ACHN (cell line): ENCODE data around the gene MRPL36.

Source experiments
- DNase-seq: peaks from one replicate; pipeline ENCODE4 v3.0.0-alpha.2; 2015
- in situ Hi-C: cut with HindIII; loops from 2 replicates; pipeline ENCODE4 v1.10.0; 2017; ENCODE audit warnings: low sequenced_read_pairs, low pct_ligation_motif_present, low pct_unique_long_range_greater_than_20kb

Gene MRPL36

DNA sequence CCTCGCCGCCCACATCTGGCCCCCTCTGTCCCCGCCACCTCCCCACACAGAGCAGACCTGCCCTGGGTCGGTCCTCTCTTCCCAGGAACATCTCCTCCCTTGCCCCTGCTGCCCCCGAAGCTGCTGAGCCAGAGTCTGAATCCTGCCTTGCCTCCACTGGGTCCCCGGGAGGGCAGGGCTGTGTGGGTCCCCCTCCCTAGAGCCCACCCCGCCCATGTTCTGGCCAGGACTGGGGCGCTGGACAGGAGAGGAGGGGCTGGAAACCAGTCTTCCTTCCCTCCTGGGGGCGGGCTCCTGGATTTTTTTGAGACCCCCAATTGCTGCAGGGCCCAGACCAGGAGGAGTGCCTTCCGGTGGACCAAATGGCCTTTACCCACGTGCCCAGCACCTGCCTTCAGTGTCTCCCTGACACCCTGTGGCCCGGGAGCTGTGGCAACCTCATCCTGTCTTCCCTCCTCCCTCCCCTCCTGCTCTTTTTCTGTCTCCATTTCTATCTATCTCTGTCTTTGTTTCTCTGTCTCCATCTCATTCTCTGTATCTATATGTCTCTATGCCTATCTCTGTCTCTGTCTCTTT, 12.1 kb downstream of the MRPL36 start:
- in situ Hi-C loops = no loop called here
- no peak for DNase-seq

DNA sequence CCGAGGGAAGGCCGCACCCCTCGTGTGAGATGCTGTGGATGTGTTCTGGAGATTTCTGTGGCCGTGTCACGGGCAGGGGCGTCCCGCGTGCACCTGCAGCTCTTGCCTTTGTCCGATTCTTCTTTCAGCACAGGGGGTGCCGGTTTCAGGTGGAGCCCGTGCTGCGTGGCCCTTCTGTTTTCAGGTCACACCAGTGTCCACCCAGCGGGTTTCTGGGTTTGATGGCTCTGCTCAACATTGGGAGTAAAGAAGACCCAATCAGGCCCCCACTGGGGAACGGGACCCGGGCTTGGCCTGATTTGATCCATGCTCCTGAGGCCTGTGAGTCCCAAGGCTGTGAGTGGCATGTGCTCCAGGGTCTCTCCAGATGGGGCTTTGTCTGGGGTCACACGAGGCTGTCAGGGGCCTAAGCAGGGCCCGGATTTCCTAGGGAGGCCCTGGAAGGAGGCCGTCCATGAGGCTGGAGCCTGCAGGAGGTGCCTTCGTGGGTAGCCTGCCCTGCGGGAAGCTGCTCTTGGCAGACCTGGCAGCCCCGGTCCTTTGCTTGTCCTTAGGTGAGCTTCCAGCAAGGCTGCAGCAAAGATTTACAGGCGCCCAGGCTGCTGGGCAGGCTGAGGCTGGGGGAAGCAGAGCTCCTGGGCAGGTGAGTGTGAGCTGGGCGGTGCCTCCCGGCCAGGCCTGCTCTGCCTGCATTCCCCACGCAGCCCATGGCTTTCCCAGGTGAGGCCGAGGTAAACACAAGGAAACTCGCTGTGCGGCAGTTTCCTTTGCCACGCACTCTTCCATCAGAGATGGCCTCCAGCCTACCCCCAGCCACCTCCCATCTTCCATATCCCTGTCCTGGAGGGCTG, 12.8 kb downstream of the MRPL36 start:
- no peak for DNase-seq
- in situ Hi-C loops = no loop called here

DNA sequence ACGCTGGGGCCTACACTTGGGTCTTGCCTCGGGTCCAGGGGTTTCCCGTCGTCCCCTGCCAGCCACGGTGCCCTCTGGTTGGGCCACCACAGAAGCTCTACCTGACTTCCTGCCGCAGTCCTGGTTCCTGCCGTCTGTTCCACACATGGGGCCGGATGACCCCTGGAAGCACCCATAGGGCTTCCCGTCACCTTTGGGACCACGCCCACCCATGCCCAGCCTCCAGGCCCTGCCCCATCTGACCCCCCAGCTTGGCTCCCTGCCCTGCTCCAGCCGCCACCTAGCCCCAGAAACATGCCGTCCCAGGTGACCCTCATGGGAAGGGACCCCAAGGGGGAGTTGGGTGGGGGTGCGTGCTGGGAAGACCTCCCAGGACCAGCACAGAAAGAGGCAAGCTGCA, 13.7 kb downstream of the MRPL36 start:
- no peak for DNase-seq
- in situ Hi-C loops = no loop called here

DNA sequence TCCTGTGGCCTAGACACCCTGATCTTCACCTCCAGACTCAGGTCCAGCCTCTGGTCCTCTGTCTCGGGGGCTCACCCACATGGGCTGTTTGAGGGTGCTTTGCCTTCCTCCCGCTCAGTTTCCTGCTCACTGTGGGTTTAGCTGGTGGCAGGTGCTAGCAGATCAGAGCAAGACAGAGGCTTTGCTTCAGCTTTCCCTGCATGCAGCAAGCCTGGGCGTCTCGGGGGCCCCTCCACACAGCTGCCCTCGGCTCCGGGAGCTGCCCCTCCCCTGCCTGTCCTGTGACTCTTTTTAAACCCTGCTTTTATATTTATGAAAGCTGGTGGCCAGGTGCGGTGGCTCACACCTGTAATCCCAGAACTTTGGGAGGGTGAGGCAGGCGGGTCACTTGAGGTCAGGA, 14.6 kb downstream of the MRPL36 start:
- in situ Hi-C loops = no loop called here
- DNase-seq = no peak

DNA sequence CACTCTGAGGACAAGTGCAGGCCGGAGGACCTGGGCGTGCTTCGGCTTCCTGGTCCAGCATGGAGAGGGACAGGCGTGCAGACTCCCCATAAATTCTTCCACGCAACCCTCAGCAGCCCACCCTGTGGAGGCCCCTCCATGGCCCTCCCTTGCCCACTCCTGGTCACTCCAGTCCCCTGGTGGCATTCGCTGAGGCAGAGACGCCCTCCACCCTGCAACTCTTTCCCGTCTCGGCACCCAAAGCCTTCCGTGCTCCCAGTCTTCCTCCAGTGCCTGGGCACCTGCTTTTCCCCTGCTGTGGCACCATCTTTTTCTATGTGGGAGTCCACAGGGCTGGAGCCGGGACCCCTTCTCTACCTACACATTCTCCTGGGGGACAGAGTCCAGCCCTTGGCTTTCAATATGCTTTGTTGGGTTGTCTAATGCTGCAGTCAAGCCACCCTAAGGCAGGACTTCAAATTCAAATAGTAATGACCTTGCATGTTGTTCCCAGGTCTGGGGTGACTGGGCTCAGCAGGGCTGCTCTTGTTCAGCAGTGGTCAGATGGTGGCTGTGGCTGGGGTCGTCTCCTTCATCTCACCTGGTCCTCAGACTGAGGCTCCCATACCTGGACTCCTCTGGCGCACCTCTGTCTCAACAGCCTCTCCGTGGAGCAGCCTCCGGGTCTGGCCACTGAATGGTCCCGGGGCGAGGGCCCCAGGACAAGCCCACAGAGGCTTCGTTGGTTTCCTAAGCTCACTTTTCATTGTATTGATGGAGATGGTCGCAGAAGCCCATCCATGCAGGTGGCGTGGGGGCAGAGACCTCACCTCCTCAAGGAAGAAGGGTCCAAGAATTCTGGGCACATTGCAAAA, 15.2 kb downstream of the MRPL36 start:
- in situ Hi-C loops = no loop called here
- no peak for DNase-seq

DNA sequence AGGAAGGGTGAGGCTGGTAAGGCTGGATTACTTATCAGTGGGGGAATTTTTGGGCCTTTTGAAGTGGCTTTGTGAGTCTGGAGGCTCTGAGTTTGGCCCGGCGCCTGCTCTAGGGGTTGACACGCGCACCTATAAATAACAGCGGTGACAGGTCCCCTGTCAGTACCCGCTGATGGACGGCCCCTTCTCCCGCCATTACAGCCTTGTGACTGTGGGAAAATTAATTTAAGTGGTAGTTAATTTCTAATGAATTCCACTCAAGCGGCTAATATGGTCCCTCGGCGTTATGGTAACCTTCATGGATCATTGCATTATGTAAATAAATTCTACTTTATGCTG, 16.5 kb downstream of the MRPL36 start:
- DNase-seq = no peak
- in situ Hi-C loops = no loop called here

DNA sequence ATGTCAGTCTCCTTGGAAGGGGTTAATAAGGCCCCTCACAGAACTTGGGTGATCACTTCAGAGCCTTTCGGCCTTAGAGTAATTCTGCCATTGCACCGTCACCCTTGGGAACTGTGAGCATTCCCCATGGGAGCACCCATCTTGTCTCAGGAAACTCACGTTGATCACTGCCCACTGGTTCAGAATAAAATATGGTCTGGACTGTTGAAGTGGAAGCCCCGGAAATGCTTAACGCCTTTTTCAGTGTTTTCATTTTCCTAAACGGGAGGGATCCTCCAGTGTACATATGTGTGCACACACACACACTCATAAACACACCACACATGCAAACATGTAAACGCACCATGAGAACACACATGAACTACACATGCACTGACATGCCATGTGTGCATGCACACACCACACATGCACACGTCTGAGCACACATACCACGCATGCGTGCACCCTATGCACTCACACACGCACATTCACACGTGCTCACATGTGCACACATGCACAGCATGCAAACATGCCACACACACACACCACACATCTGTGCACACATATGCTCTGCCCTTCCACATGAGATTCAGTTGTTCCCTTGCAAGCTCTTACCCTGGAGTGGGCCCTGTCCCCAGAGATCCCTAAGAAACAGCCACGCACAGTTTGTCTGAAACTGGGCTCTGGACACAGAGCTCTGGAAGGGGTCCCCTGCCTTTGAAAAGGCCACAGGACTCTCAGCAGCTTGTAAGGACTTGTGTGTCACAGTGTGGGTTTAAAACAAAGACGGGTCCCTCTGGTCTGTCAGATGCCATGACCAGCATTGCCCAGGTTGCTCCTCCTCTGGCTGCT, 17.0 kb downstream of the MRPL36 start:
- in situ Hi-C loops = no loop called here
- DNase-seq = no peak

DNA sequence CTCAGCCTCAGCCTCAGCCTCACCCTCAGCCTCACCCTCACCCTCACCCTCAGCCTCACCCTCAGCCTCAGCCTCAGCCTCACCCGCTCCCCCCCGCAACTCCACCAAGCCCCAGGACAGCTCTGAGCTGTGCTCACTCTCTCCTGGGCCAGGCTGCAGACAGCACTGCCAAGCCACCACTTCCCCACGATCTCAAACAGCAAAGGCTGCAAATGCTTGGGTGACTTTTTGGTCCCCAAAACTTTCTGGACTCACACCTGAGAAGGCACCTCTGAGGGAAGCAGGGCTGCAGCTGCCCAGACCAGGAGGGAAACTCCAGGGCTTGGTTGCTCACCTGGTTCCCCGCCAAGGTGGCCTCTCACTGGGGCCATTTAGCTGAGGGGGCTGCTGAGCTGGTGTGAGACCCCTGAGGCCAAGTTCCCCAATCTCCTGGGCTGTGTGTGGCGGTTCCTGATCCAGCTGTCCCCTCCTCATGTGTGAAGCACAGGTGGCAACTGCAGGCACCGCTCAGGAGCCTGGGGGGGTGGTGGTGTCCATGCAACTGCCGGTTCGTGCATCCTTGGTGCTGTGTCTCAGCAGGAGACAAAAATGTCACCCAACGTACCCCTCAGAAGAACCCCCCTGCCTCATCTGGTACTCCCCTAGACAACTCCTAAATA, 17.8 kb downstream of the MRPL36 start:
- in situ Hi-C loops = no loop called here
- no peak for DNase-seq

DNA sequence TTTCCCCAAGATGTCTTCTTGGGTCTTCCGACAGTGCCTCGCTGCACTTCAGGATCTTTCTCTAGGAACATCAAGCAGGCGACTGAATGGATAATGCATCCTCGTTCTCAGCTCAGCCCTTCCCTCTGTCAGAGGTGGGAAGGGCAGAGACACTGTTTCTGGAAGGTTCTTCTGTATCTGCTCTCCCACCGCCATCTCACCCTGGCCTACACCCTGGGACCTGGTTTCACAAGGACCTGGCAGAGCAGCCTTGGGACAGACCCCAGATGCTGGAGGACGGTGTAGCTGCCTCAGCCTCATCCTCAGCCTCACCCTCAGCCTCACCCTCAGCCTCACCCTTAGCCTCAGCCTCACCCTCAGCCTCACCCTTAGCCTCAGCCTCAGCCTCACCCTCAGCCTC, 18.5 kb downstream of the MRPL36 start:
- in situ Hi-C loops = no loop called here

DNA sequence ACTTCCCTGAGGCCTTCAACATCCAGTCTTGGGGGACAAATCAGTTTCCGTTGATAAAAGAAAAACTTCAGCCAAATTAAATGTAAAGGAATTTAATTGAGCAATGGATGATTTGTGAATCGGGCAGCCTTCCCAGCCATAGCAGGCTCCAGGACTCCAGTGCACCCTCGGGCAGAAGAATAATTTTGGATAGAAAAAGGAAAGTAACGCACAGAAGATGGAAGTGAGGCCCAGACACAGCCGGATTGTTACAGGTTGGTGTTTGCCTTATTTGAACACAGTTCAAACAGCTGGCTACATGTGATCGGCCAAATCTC, 19.1 kb downstream of the MRPL36 start:
- in situ Hi-C loops = no loop called here

More for the DNA sequence above, 18.5 kb downstream of the MRPL36 start:
- DNase-seq = no peak

DNA sequence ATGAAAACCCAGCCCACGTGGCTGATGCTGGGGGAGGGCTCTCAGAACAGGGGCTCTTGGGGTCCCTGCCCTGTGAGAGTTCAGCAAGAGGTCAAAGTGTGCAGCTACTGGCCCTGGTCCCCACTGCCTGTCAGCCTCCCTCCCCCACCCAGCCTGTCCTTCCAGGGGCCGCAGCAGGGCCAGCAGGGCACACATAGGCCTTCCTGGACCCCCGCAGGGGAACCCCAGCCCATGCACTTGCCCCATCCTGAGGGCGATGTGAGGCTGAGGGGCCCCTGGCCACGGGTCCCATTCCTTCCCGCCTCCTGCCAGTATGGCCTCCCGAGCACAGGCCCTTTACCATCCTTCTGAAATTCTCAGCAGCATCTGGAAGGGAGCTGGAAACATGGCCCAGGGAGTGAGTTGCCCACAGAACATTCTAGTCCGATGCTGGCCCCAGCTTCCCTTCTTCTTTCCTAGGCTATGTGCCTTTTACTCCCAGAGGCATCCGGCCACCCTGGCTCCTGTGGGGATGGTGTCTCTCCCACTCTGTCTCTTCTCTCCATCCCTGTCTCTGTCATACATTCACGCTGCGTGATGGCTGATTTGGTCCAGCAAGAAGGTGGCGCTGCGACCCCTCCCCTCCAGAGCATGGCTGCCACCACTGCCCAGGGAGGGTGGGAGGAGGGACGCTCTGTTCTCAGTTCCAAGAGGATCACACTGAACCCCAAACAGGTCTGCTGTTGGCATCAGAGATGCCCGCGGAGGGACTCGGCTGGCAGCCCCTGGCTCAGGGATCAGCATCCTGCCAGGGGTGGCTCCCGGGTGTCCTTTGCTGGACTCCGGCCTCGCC, 19.6 kb downstream of the MRPL36 start:
- no peak for DNase-seq
- in situ Hi-C loops = no loop called here

More for the DNA sequence above, 19.1 kb downstream of the MRPL36 start:
- no peak for DNase-seq

DNA sequence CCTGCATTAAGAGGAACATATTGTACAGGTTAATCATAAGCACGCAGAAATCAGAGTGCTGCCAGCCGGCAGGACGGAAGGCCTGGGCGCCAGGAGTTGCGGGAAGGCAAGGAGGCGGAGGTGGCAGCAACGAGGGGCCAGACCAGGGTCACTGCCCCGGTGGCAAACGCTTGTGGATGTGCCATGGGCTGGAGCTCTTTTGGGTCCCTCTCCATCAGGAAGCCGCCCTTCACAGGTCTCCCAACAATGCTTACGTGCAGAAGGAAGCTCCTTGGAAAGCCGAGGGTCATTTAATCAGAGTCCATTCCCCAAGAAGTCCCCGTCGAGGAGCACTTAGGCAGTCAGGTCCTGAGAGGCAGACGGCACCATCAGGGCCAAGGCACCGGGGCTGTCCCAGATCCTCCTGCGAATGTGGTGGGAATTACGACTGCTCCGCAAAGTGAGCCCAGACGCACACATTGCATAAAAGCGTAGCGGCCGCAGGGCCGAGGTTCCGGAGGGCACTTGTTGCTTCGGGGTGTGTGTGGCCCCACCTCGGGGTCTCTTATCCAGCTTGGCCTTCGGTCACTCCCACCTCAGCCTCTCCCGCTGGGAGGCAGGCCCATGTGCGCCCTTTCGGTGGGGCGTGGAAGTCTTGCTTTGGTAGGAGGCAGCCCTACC, 20.5 kb downstream of the MRPL36 start:
- no peak for DNase-seq
- in situ Hi-C loops = no loop called here

DNA sequence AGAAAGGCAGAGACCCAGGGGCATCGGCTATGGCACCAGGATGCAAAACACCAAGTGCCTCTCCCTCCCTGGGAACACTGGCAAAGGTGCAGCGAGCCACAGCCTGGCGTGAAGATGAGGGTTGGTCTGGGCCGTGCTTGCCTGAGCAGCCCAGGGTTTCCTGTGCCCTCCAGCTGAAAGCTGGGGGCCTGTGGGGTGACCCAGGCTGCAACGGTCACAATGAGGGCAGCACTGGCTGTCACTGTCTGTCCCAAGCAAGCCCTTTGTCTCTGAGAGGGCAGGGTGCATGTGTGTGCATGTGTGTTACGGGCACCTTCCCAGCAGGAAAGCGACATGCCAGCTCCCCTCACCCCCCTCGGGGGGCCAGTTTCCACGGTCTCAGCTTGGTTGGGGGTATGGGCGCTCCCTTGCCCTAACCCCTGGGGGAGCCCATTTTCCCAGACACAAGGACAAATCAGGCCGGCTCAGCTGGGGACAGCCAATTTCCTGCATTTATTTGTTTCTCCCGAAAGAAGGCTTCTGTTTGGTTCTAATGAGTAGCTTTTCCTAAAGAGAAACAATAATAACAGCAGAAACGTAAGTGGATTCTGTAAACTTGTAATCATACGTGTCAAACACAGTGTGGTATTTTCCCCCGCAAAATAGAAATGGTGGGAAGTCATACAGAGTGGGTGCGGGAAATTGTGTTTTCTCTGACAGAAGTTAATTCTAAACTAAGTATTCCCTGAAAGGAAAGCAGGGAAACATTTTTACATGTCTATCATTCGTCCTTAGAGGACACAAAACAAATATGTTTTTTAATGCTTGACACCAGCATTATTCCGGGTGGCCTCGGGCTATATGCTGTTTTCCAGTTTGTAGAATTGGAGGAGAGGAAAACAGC, 21.3 kb downstream of the MRPL36 start:
- no peak for DNase-seq
- in situ Hi-C loops = no loop called here

DNA sequence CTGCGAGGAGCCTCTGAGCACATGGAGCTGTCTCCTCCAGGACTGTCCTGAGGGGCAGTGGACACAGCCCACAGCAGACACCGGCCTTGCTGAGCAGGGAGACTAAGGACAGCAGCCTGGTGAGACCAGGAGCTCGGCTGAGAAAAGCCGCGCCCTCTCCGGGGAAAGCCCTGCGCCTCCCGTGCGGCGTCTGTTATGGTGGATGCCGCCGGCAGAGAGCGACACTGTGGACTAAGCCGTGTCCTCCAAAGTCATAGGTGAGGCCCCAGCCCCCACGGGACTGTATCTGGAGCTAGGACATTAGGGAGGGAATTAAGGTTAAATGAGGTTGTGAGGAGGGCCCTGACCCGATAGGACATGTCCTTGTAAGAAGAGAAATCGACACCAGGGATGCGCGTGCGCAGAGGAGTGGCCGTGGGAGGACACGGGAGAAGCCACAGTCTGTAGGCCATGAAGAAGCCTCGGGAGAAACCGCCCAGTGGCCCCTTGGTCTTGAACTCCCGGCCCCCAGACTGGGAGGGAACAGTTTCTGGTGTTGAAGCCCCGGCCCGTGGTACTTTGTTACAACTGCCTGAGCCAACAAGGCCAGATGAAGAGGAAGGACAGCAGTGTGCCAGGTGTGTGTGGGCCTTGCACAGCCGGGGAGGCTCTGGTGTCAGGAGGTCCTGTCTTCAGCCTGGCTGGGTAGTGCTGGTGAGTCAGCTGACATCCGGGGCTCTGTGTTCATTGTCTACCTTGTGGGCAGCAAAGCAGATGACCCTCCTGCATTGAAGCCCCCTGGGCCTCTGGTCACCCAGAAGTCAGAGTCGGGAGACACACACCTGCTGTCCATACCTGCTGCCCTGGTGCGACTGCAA, 22.1 kb downstream of the MRPL36 start:
- in situ Hi-C loops = no loop called here
- DNase-seq = no peak

DNA sequence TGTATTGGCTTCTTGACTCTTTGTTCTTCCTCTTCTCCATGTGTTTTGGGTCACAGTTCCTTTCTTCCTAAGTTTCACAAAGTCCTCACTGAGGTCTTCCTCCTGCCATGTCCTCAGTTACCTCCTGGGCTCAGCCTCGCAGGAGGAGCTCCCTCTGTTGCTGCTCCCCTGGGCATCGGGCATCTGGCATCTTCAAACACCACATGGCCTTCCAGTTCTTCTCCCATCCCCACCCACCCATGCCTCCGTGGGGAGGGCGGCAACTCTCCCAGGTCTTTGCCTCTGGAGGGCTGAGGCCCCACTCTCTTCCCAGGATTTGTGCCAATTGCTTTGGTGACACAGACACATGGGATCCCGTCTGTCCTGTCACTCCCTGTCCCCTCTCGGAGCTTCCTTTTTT, 22.8 kb downstream of the MRPL36 start:
- DNase-seq = no peak
- in situ Hi-C loops = no loop called here
